Parathyroid adenoma (tissue), 2 donors: Measurements from ENCODE around the gene TAF4.

Experiments
- H2AFZ ChIP-seq: fragments of 300-600 bp; sonication (generic); one replicate; pipeline ENCODE4 v1.7.0; 2017; ENCODE audit warnings: antibody characterized with exemption, mild to moderate bottlenecking
- H3K27ac ChIP-seq: fragments of 300-600 bp; sonication (generic); one replicate; pipeline ENCODE4 v1.7.0; 2017
- H3K27me3 ChIP-seq: fragments of 300-600 bp; sonication (generic); one replicate; pipeline ENCODE4 v1.7.0; 2017; ENCODE audit warnings: low read length; ENCODE audit not compliant: control insufficient read depth, insufficient read depth
- H3K36me3 ChIP-seq: fragments of 300-600 bp; sonication (generic); one replicate; pipeline ENCODE4 v1.7.0; 2017; ENCODE audit warnings: low read length; ENCODE audit not compliant: control insufficient read depth, insufficient read depth
- H3K4me1 ChIP-seq: fragments of 300-600 bp; sonication (generic); one replicate; pipeline ENCODE4 v1.7.0; 2017; ENCODE audit warnings: control low read depth
- H3K4me2 ChIP-seq: fragments of 300-600 bp; sonication (generic); one replicate; pipeline ENCODE4 v1.7.0; 2017; ENCODE audit warnings: low read length
- H3K4me3 ChIP-seq: fragments of 300-600 bp; sonication (generic); one replicate; pipeline ENCODE4 v1.7.0; 2017; ENCODE audit warnings: low read depth, low read length
- H3K79me2 ChIP-seq: fragments of 300-600 bp; sonication (generic); one replicate; pipeline ENCODE4 v1.7.0; 2017; ENCODE audit warnings: control low read depth
- H3K9ac ChIP-seq: fragments of 300-600 bp; sonication (generic); one replicate; pipeline ENCODE4 v1.7.0; 2017; ENCODE audit warnings: mild to moderate bottlenecking
- H3K9me3 ChIP-seq: fragments of 300-600 bp; sonication (generic); one replicate; pipeline ENCODE4 v1.7.0; 2017; ENCODE audit warnings: low read length; ENCODE audit not compliant: control insufficient read depth
- CTCF ChIP-seq: fragments of 300-600 bp; sonication (generic); IDR thresholded peaks from one replicate; pipeline ENCODE4 v1.7.0; 2017; ENCODE audit warnings: antibody characterized with exemption, mild to moderate bottlenecking
- donor health status: primary hyperparathyroidism.

The TAF4 gene

GRCh38 chr20:61991476-61991875, 74.2 kb downstream of the TAF4 start:
- no peak overlapping the region for H3K27ac ChIP-seq
- no peak overlapping the region for H3K9ac ChIP-seq
- H3K79me2 ChIP-seq = peaks cover 2% of the 10 kb centered on the region
- TF ChIP-seq CTCF = no peak
- no peak overlapping the region for H3K4me3 ChIP-seq
- no peak overlapping the region for H2AFZ ChIP-seq
- no peaks in the 10 kb centered on the region for H3K27me3 ChIP-seq
- H3K4me1 ChIP-seq = no peaks in the 10 kb centered on the region
- no peak overlapping the region for H3K4me2 ChIP-seq
- H3K9me3 ChIP-seq = no peaks in the 10 kb centered on the region
- no peaks in the 10 kb centered on the region for H3K36me3 ChIP-seq

- Histone ChIP-seq H3K79me2 (peaks cover 2% of the 10 kb centered on the region), H3K4me3 (no peak overlapping the region), H3K9ac (no peak overlapping the region), H3K27ac (no peak overlapping the region), H3K9me3 (no peaks in the 10 kb centered on the region), H3K4me2 (no peak overlapping the region), H3K27me3 (no peaks in the 10 kb centered on the region), H2AFZ (no peak overlapping the region), H3K36me3 (no peaks in the 10 kb centered on the region), H3K4me1 (no peaks in the 10 kb centered on the region)
- TF ChIP-seq CTCF = no peak
These were observed 75.2 kb downstream of the TAF4 start for GRCh38 chr20:61990484-61990883.

- Histone ChIP-seq H2AFZ (no peak overlapping the region), H3K79me2 (peaks cover 2% of the 10 kb centered on the region), H3K4me3 (no peak overlapping the region), H3K4me2 (no peak overlapping the region), H3K4me1 (no peaks in the 10 kb centered on the region), H3K27me3 (no peaks in the 10 kb centered on the region), H3K9ac (no peak overlapping the region), H3K27ac (no peak overlapping the region), H3K9me3 (no peaks in the 10 kb centered on the region), H3K36me3 (no peaks in the 10 kb centered on the region)
- no peak for TF ChIP-seq CTCF
These were observed 75.9 kb downstream of the TAF4 start for GRCh38 chr20:61989741-61990140.

GRCh38 chr20:61988665-61989064, 77.0 kb downstream of the TAF4 start:
- Histone ChIP-seq H3K27ac (no peak overlapping the region), H3K9me3 (no peaks in the 10 kb centered on the region), H3K4me3 (no peak overlapping the region), H3K36me3 (no peaks in the 10 kb centered on the region), H3K79me2 (peaks cover 4% of the 10 kb centered on the region), H3K4me1 (no peaks in the 10 kb centered on the region), H3K9ac (no peak overlapping the region), H3K4me2 (no peak overlapping the region), H3K27me3 (no peaks in the 10 kb centered on the region), H2AFZ (no peak overlapping the region)
- TF ChIP-seq CTCF = no peak

- no peaks in the 10 kb centered on the region for H3K27me3 ChIP-seq
- H3K9me3 ChIP-seq = no peaks in the 10 kb centered on the region
- H3K4me2 ChIP-seq = no peak overlapping the region
- no peaks in the 10 kb centered on the region for H3K4me1 ChIP-seq
- TF ChIP-seq CTCF = no peak
- peaks cover 9% of the 10 kb centered on the region for H3K79me2 ChIP-seq
- no peaks in the 10 kb centered on the region for H3K36me3 ChIP-seq
- no peak overlapping the region for H3K9ac ChIP-seq
- no peak overlapping the region for H2AFZ ChIP-seq
- no peak overlapping the region for H3K4me3 ChIP-seq
- no peak overlapping the region for H3K27ac ChIP-seq
These were observed 78.8 kb downstream of the TAF4 start for GRCh38 chr20:61986762-61987321.
